Mesangial cell (primary cell): ENCODE data around the gene CNEP1R1. TPM values are rescaled to one million over a fixed set of nuclear protein-coding genes. Genes with fewer than 3 reads are reported as not detected.

Source experiments
- total RNA-seq: library from RNA; depleted of rRNA; stranded (reverse); fragments of >200 nt; gene quantifications from 2 replicates; pipeline ENCODE4 v1.2.3, GENCODE V29; 2015

CNEP1R1 gene
- total RNA-seq = 10.8 and 15.0 TPM in 2 replicates

GRCh38 chr16:50024684-50025536 lies at the start of gene CNEP1R1:
TSS of gene CNEP1R1 (plus strand) at chr16:50025225. CDS start at chr16:50025316, 91 bp downstream.

GRCh38 chr16:50065624-50066481 lies 40.8 kb downstream of the CNEP1R1 start, which contains the start of gene HEATR3:
TSS of gene HEATR3 (plus strand) at chr16:50065970. CDS start at chr16:50066132, 162 bp downstream.

Other genes starting within 250 kb of the CNEP1R1 start
- gene ZNF423, start 169.1 kb upstream of the CNEP1R1 start, total RNA-seq = 0.98 and 3.7 TPM in 2 replicates
- gene HEATR3, start 40.7 kb downstream of the CNEP1R1 start, total RNA-seq = 12.5 and 17.8 TPM in 2 replicates
- 5.8 and 6.2 TPM in 2 replicates for gene TENT4B, start 128.1 kb downstream of the CNEP1R1 start, total RNA-seq
- gene ADCY7, start 241.3 kb downstream of the CNEP1R1 start, total RNA-seq = 25.5 and 38.5 TPM in 2 replicates